ENCODE results near the gene SAP25. TPM values are rescaled to one million over a fixed set of nuclear protein-coding genes. Genes with fewer than 3 reads are reported as not detected.

Gene SAP25
- total RNA-seq, 4 donors from 2014 or later = 2.4 to 8.4 (median 4.6) TPM

- TF ChIP-seq EP300 (IDR thresholded peaks at IDR 0.05) (no peak), POLR2A (IDR thresholded peaks at IDR 0.05) (no peak)
- TF ChIP-seq, protein P1, sequence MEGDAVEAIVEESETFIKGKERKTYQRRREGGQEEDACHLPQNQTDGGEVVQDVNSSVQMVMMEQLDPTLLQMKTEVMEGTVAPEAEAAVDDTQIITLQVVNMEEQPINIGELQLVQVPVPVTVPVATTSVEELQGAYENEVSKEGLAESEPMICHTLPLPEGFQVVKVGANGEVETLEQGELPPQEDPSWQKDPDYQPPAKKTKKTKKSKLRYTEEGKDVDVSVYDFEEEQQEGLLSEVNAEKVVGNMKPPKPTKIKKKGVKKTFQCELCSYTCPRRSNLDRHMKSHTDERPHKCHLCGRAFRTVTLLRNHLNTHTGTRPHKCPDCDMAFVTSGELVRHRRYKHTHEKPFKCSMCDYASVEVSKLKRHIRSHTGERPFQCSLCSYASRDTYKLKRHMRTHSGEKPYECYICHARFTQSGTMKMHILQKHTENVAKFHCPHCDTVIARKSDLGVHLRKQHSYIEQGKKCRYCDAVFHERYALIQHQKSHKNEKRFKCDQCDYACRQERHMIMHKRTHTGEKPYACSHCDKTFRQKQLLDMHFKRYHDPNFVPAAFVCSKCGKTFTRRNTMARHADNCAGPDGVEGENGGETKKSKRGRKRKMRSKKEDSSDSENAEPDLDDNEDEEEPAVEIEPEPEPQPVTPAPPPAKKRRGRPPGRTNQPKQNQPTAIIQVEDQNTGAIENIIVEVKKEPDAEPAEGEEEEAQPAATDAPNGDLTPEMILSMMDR (IDR thresholded peaks at IDR 0.05) = no peak
- no peak for DNase-seq (ENCODE audit: low spot score in 2 of 2)
Observed at GRCh38 chr7:100572281-100572948, 1.3 kb downstream of the SAP25 start.

GRCh38 chr7:100571829-100572116 lies 1.9 kb downstream of the SAP25 start:
- Histone ChIP-seq H3K4me1 (peaks cover 0 to 54% (median 20%) of the 10 kb centered on the region in 4 donors), H3K9me3 (no peaks in the 10 kb centered on the region), H3K36me3 (peaks cover 0 to 56% (median 22%) of the 10 kb centered on the region in 3 donors), H3K4me3 (no peak overlapping the region), H3K27ac (peak overlapping the region in 1 of 4 donors; percentile 5), H3K27me3 (peaks cover 0 to 4% of the 10 kb centered on the region in 2 donors)
- no peak for DNase-seq (ENCODE audit: low spot score in 2 of 2)
- WGBS, 2 donors = 91 to 97% methylated on average over 2 of the region's 2 CpGs
- TF ChIP-seq EP300 (IDR thresholded peaks at IDR 0.05) (no peak), POLR2A (IDR thresholded peaks at IDR 0.05) (no peak)
- TF ChIP-seq, protein P1 (IDR thresholded peaks at IDR 0.05) = no peak

More at GRCh38 chr7:100572281-100572948, 1.3 kb downstream of the SAP25 start:
- H3K4me3 ChIP-seq = no peak overlapping the region
- peaks cover 0 to 56% (median 28%) of the 10 kb centered on the region in 3 donors for H3K36me3 ChIP-seq
- H3K4me1 ChIP-seq = peaks cover 0 to 47% (median 20%) of the 10 kb centered on the region in 4 donors
- H3K9me3 ChIP-seq = no peaks in the 10 kb centered on the region
- 80 to 83% methylated on average over 13 to 19 of the region's 20 CpGs for WGBS, 2 donors
- peak overlapping the region in 1 of 4 donors; percentile 5 for H3K27ac ChIP-seq
- peaks cover 0 to 4% of the 10 kb centered on the region in 2 donors for H3K27me3 ChIP-seq

GRCh38 chr7:100570954-100571828 lies 2.5 kb downstream of the SAP25 start:
- Histone ChIP-seq H3K27me3 (peaks cover 0 to 4% of the 10 kb centered on the region in 2 donors), H3K4me3 (no peak overlapping the region), H3K27ac (no peak overlapping the region), H3K36me3 (peaks cover 0 to 52% (median 17%) of the 10 kb centered on the region in 3 donors), H3K9me3 (no peaks in the 10 kb centered on the region), H3K4me1 (peaks cover 0 to 59% (median 20%) of the 10 kb centered on the region in 4 donors)
- TF ChIP-seq, protein P1 (IDR thresholded peaks at IDR 0.05) = no peak
- no peak for TF ChIP-seq EP300 (IDR thresholded peaks at IDR 0.05)
- no peak for TF ChIP-seq POLR2A (IDR thresholded peaks at IDR 0.05)
- DNase-seq (ENCODE audit: low spot score in 2 of 2) = no peak
- WGBS, 2 donors = 67 to 69% methylated on average over 23 to 26 of the region's 26 CpGs

GRCh38 chr7:100568896-100569844 lies 4.5 kb downstream of the SAP25 start:
- WGBS, 2 donors = 31 to 34% methylated on average over 16 to 25 of the region's 36 CpGs
- peak; percentile 50 to 55 for DNase-seq (ENCODE audit: low spot score in 2 of 2)
- peaks cover 0 to 4% of the 10 kb centered on the region in 2 donors for H3K27me3 ChIP-seq

More at GRCh38 chr7:100568896-100569844, 4.5 kb downstream of the SAP25 start:
- H3K27ac ChIP-seq = peak overlapping the region in 3 of 4 donors; percentile 44 to 73 (median 70)
- H3K4me1 ChIP-seq = peaks cover 0 to 60% (median 20%) of the 10 kb centered on the region in 4 donors
- peaks cover 0 to 52% (median 3%) of the 10 kb centered on the region in 3 donors for H3K36me3 ChIP-seq
- H3K4me3 ChIP-seq = peak overlapping the region; percentile 2 to 45 (median 26)
- no peaks in the 10 kb centered on the region for H3K9me3 ChIP-seq
- TF ChIP-seq EP300 (IDR thresholded peaks at IDR 0.05) = peak in 1 of 2 donors; percentile 29
- TF ChIP-seq POLR2A (IDR thresholded peaks at IDR 0.05) = no peak
- TF ChIP-seq, protein P1 (IDR thresholded peaks at IDR 0.05) = peak in 4 of 5 experiments; percentile 30 to 49 (median 41)

All from tibial nerve (tissue), 4 donors.